ENCODE measurements around the gene NCR2.

Gene NCR2

DNA sequence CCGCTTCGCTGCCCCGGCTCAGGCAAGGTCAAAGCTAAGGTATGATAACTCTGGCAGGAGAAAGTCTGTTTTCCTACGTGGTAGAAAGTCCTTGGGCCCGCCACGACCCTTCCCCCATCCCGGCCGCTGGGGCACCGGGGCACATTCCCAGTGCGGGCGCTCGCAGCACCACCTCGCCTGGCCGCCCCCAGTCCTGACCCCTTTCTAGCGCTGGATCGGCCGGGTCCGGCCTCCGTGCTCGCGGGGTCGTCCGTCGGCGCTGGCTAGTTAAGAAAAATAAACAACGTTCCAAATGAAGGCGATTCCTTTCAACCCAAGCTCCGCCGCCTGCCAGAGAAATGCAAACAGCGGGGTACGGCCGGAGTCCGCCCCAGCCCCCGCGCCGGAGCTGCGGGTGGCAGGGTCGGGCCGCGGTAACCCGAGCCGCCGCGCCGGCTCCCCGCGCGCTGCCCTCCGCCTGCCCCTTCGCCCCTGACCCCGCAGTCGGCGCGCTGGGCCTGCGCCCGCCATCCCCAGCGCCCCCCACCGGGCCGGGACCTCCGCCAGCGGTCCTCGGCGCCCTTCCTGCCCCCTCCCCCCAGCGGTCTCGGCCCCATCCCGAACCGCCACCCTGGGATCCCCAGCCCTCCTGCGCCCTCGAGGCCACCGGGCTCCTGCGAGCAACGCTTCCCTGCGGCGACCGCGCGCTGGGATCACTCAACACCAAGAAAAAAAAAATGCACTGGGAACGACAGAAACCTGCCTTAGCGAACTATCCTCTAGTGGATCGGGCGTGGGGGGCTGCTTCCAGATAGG, 37.6 kb downstream of the NCR2 start:
- no peak overlapping the region for H3K27ac ChIP-seq
- ChIA-PET POLR2A (ENCODE audit: low non-redundant PET) (no interaction called here), CTCF (interaction anchor here (0.6 kb wide), 3 partner anchors 42 to 672 kb away, joined by 3 read pairs; no protein-coding TSS in a partner anchor)
- DNase-seq (ENCODE audit: low spot score): no peak
- TF ChIP-seq, protein P1, sequence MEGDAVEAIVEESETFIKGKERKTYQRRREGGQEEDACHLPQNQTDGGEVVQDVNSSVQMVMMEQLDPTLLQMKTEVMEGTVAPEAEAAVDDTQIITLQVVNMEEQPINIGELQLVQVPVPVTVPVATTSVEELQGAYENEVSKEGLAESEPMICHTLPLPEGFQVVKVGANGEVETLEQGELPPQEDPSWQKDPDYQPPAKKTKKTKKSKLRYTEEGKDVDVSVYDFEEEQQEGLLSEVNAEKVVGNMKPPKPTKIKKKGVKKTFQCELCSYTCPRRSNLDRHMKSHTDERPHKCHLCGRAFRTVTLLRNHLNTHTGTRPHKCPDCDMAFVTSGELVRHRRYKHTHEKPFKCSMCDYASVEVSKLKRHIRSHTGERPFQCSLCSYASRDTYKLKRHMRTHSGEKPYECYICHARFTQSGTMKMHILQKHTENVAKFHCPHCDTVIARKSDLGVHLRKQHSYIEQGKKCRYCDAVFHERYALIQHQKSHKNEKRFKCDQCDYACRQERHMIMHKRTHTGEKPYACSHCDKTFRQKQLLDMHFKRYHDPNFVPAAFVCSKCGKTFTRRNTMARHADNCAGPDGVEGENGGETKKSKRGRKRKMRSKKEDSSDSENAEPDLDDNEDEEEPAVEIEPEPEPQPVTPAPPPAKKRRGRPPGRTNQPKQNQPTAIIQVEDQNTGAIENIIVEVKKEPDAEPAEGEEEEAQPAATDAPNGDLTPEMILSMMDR (conservative IDR thresholded peaks at IDR 0.05; ENCODE audit: low read depth): no peak

DNA sequence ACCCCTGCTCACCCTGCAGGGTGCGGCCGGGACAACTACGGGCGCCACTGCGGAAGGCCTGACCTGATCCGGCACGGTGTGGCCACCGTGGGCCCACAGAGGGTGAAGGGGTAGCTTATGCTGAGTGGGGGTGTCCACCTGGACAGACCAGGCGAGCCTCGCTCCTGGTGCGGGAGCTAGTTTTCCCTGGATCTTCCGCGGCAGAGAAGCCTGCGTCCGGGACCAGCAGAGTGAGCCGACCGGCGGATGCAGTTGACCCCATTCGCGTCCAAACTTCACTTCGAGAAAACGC, 38.2 kb downstream of the NCR2 start:
- no peak for DNase-seq (ENCODE audit: low spot score)
- CTCF ChIA-PET: interaction anchor here (0.6 kb wide), 1 partner anchor 672 kb away, joined by 3 read pairs; no protein-coding TSS in a partner anchor
- TF ChIP-seq, protein P1 (conservative IDR thresholded peaks at IDR 0.05; ENCODE audit: low read depth): no peak
- POLR2A ChIA-PET (ENCODE audit: low non-redundant PET): no interaction called here
- no peak overlapping the region for H3K27ac ChIP-seq

DNA sequence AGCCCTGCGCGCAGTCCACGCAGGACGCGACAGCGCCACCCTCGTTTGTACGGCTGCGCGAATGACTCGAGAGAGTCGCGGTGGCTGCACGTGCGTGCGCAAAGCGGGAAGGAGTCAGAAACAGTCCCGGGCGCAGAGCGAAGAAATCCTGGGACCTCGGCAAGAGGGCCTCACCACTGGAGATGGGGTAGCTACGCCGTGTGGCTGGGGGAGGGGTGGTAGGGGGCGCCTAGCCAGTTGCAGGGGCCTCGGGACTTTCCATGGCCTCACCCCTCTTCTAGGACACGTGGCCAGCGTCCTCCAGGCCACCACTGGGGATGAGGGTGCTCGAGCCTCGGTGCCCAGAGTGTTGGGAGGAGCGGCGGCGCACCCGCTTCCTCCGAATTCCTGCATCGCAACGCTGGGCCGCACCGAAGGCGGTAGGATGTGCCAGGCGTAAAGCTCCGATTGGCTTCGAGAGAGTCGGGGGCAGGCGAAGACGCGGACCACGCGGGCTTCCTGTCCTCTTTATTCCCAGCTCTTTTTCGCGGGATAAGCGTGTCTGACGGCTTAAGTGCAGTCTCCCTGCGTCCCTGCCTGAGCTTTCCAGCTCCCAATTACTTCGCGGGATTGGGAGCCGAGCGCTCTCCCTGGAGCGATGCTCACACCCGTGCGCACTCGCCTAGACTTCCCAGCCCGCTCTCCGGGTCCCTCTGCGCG, 38.7 kb downstream of the NCR2 start:
- ChIA-PET CTCF (interaction anchor here (0.6 kb wide), 1 partner anchor 671 kb away, joined by 3 read pairs; no protein-coding TSS in a partner anchor), POLR2A (ENCODE audit: low non-redundant PET) (no interaction called here)
- TF ChIP-seq, protein P1 (conservative IDR thresholded peaks at IDR 0.05; ENCODE audit: low read depth): no peak
- no peak overlapping the region for H3K27ac ChIP-seq
- DNase-seq (ENCODE audit: low spot score): no peak

DNA sequence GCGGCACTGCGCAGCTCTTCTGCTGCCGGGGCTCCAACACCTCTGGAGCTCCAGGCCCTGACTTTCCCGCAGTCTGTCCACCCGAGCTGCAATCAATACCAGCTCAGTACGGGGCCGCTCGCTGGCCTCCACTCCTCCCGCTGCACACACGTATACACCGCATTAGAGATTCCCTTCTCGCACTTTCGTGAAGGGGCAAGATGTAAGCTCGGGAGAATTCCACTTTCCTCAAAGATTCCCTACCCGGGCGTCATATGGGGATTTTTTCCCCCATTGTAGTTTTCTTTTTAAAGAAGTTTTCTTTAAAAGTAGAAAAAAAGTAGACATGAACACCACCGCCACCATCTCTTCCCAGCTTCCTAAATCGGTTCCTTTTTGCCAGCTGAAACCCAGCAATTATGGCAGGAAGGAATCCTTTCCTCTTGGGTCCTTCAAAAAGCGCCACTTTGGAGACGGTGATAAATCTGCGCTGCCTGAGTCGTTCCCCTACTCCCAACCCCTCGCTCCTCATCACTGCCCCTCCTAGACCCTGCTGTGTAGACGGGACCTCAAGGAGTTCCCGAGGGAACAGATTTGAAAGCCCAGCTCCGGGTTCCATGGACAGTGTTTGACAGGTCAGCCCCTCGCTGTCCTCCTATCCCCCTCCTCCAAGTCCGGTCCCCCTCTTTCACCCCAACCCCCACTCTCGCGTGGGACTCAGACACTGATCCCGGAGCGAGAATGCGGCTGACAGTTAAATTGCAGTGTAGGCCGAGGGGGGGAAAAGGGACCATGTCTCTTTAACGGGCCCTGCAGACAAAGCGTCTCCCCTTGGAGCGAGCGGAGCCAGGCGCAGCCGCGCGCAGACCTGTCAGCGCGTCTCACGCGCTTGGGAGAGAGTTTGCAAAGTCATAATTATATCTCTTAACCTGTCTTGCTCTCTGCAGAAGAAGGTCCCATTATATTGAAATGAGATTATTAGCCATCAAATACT, 39.5 kb downstream of the NCR2 start:
- DNase-seq (ENCODE audit: low spot score): no peak
- ChIA-PET POLR2A (ENCODE audit: low non-redundant PET) (no interaction called here), CTCF (interaction anchor here (0.7 kb wide), 1 partner anchor 48 kb away, joined by 3 read pairs; no protein-coding TSS in a partner anchor)
- H3K27ac ChIP-seq: no peak overlapping the region
- TF ChIP-seq, protein P1 (conservative IDR thresholded peaks at IDR 0.05; ENCODE audit: low read depth): no peak

DNA sequence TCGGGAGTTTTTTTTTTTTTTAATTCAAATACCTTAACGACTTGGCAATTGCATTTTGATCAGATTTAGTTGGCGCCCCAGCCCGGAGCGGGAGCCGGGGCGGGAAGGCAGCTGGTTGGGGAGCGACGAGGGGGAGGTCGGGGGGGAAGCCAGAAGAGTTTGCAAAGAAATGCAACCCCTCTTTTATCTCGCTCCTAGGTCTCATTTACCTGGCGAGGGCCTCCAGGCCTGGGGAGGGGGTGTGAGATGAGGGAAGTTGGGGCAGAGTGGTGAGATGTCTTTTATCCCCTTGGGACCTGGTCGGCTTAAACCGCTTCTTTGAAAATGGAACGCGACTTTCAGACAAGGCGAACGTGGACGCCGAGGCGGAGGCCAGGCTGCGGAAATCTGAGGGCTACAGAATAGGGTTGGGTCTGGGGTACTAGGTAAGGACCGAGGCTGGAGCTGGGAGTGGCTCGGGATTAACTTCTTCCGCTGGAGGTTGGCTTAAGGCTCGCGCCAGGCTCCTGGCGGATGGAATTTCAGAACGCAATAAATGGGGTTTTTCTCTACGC, 40.3 kb downstream of the NCR2 start:
- TF ChIP-seq, protein P1 (conservative IDR thresholded peaks at IDR 0.05; ENCODE audit: low read depth): no peak
- ChIA-PET CTCF (interaction anchor here (1.5 kb wide), 1 partner anchor 49 kb away, joined by 3 read pairs; no protein-coding TSS in a partner anchor), POLR2A (ENCODE audit: low non-redundant PET) (no interaction called here)
- H3K27ac ChIP-seq: no peak overlapping the region
- no peak for DNase-seq (ENCODE audit: low spot score)

Data from RWPE1 (cell line).